Stimulated activated CD4-positive, alpha-beta T cell treated with anti-CD3 and anti-CD28 coated beads, Interleukin-12 subunit alpha, Interleukin-12 subunit beta, amount 100 ng/mL, for 24 hours (primary cell): ENCODE results near the gene INKA2.

Experiments used
- DNase-seq, 2 experiments: peaks; one replicate each; pipeline ENCODE4 v3.0.0-alpha.2; 2020; ENCODE audit warnings: low read depth in 2 of 2

Gene INKA2

GRCh38 chr1:111739194-111739924 is at the start of gene INKA2:
Gene INKA2 (minus strand): TSS chr1:111739395. CDS start chr1:111739242, 153 bp downstream.
- DNase-seq = peak; percentile 61 to 78

GRCh38 chr1:111786669-111787207 is 47.5 kb upstream of the INKA2 start:
- no peak for DNase-seq

GRCh38 chr1:111784273-111784901 is 45.2 kb upstream of the INKA2 start:
- DNase-seq = no peak

- no peak for DNase-seq
Observed at GRCh38 chr1:111779546-111779945, 40.4 kb upstream of the INKA2 start.

- no peak for DNase-seq
Observed at GRCh38 chr1:111778541-111779051, 39.4 kb upstream of the INKA2 start.

GRCh38 chr1:111778066-111778465 is 38.9 kb upstream of the INKA2 start:
- DNase-seq = no peak

- no peak for DNase-seq
Observed at GRCh38 chr1:111777301-111777700, 38.1 kb upstream of the INKA2 start.

- no peak for DNase-seq
Observed at GRCh38 chr1:111776861-111777260, 37.7 kb upstream of the INKA2 start.

- no peak for DNase-seq
Observed at GRCh38 chr1:111776391-111776790, 37.2 kb upstream of the INKA2 start.

- DNase-seq = no peak
Observed at GRCh38 chr1:111775966-111776365, 36.8 kb upstream of the INKA2 start.

- no peak for DNase-seq
Observed at GRCh38 chr1:111770916-111771315, 31.7 kb upstream of the INKA2 start.

- DNase-seq = peak in 1 of 2 experiments; percentile 13
Observed at GRCh38 chr1:111769517-111770146, 30.4 kb upstream of the INKA2 start.

- no peak for DNase-seq
Observed at GRCh38 chr1:111768625-111769024, 29.4 kb upstream of the INKA2 start.

GRCh38 chr1:111768023-111768422 is 28.8 kb upstream of the INKA2 start:
- no peak for DNase-seq

- no peak for DNase-seq
Observed at GRCh38 chr1:111762332-111762731, 23.1 kb upstream of the INKA2 start.

- no peak for DNase-seq
Observed at GRCh38 chr1:111761717-111762116, 22.5 kb upstream of the INKA2 start.

- no peak for DNase-seq
Observed at GRCh38 chr1:111758373-111758772, 19.2 kb upstream of the INKA2 start.

- no peak for DNase-seq
Observed at GRCh38 chr1:111756124-111756513, 16.9 kb upstream of the INKA2 start.

GRCh38 chr1:111755331-111756123 is 16.3 kb upstream of the INKA2 start, which contains the start of gene DDX20:
Gene DDX20 (plus strand): TSS chr1:111755901. CDS start chr1:111755925, 24 bp downstream.
- peak; percentile 80 to 90 for DNase-seq

- DNase-seq = peak; percentile 2 to 28
Observed at GRCh38 chr1:111754984-111755330, 15.8 kb upstream of the INKA2 start.

- no peak for DNase-seq
Observed at GRCh38 chr1:111751906-111752575, 12.8 kb upstream of the INKA2 start.
